ENCODE measurements around the gene ASXL3.

DNA sequence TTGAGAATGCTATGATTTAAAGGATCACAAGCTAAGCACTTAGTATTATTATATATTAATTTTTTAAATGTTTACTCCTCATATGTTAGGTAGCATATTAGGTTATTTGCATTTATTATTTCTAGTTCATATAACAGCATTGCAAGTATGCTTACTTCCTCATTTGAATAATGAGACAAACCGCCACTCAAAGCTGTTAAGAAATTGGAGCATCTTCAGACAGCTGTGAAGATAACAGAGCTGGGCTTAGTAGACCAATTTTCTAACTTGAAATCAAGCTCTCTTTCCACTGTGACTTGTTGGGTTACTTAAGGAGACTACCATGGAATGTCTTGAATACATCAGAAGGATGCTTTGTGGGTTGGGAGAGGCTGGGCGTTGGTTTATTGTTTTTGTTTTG, 139.3 kb downstream of the ASXL3 start:
- TF ChIP-seq, protein P1, sequence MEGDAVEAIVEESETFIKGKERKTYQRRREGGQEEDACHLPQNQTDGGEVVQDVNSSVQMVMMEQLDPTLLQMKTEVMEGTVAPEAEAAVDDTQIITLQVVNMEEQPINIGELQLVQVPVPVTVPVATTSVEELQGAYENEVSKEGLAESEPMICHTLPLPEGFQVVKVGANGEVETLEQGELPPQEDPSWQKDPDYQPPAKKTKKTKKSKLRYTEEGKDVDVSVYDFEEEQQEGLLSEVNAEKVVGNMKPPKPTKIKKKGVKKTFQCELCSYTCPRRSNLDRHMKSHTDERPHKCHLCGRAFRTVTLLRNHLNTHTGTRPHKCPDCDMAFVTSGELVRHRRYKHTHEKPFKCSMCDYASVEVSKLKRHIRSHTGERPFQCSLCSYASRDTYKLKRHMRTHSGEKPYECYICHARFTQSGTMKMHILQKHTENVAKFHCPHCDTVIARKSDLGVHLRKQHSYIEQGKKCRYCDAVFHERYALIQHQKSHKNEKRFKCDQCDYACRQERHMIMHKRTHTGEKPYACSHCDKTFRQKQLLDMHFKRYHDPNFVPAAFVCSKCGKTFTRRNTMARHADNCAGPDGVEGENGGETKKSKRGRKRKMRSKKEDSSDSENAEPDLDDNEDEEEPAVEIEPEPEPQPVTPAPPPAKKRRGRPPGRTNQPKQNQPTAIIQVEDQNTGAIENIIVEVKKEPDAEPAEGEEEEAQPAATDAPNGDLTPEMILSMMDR (IDR thresholded peaks at IDR 0.05; ENCODE audit: low read length) = no peak
- TF ChIP-seq EZH2 (optimal IDR thresholded peaks at IDR 0.05; ENCODE audit: low read depth, low read length) = no peak
- TF ChIP-seq EZH2phosphoT487 (IDR thresholded peaks at IDR 0.05; ENCODE audit: low read length) = no peak

All from MM.1S (cell line).